ENCODE measurements around the gene GRIK3. TPM values are rescaled to one million over a fixed set of nuclear protein-coding genes. Genes with fewer than 3 reads are reported as not detected.

The GRIK3 gene
- total RNA-seq, 1 experiment from 2014 or later = not detected

GRCh38 chr1:36784147-36784859, 250.0 kb downstream of the GRIK3 start:
- TF ChIP-seq EZH2phosphoT487 (IDR thresholded peaks at IDR 0.05; ENCODE audit: borderline replicate concordance, low read length) = no peak
- no peak for TF ChIP-seq EZH2 (IDR thresholded peaks at IDR 0.05; ENCODE audit: low read length, unreplicated experiment)
- no peak for TF ChIP-seq CTCF (conservative IDR thresholded peaks at IDR 0.05; ENCODE audit: low read depth, low read length)
- CTCF ChIA-PET = no interaction called here
- H4K20me1 ChIP-seq (ENCODE audit: low read length) = no peaks in the 10 kb centered on the region

GRCh38 chr1:36783475-36783874, 250.8 kb downstream of the GRIK3 start:
- no peak for ATAC-seq
- intact Hi-C loops (cut with micrococcal nuclease) = no loop called here
- no TSS peak for BruUV-seq (replicated peaks)
- H3K4me3 ChIP-seq (ENCODE audit: low read length) = no peak overlapping the region
- ChIA-PET POLR2A (ENCODE audit: unreplicated experiment) (no interaction called here), CTCF (no interaction called here)
- no peaks in the 10 kb centered on the region for H3F3A ChIP-seq (ENCODE audit: low read length, unreplicated experiment)
- H3K27me3 ChIP-seq (ENCODE audit: low read length) = peaks cover 77% of the 10 kb centered on the region
- no peaks in the 10 kb centered on the region for H3K9me2 ChIP-seq (replicated peaks; ENCODE audit: low read length)
- H2AFZ ChIP-seq (ENCODE audit: low read length) = no peak overlapping the region
- H3K9me3 ChIP-seq (ENCODE audit: low read length) = no peaks in the 10 kb centered on the region
- no peaks in the 10 kb centered on the region for H3K4me1 ChIP-seq (ENCODE audit: insufficient read depth, low read length)
- TF ChIP-seq EZH2phosphoT487 (IDR thresholded peaks at IDR 0.05; ENCODE audit: borderline replicate concordance, low read length) (no peak), CTCF (conservative IDR thresholded peaks at IDR 0.05; ENCODE audit: low read depth, low read length) (no peak), EZH2 (IDR thresholded peaks at IDR 0.05; ENCODE audit: low read length, unreplicated experiment) (no peak)
- no peak overlapping the region for H3K9ac ChIP-seq (ENCODE audit: low read length)
- no peaks in the 10 kb centered on the region for H3K36me3 ChIP-seq (ENCODE audit: low read depth, low read length)
- no peak overlapping the region for H3K27ac ChIP-seq (ENCODE audit: low read length)
- DNase-seq = no peak
- H3K4me2 ChIP-seq (ENCODE audit: low read length) = no peak overlapping the region
- H3K79me2 ChIP-seq (ENCODE audit: low read length) = no peaks in the 10 kb centered on the region
- H4K20me1 ChIP-seq (ENCODE audit: low read length) = no peaks in the 10 kb centered on the region

More at GRCh38 chr1:36784147-36784859, 250.0 kb downstream of the GRIK3 start:
- Histone ChIP-seq H3K9ac (ENCODE audit: low read length) (no peak overlapping the region), H3K27me3 (ENCODE audit: low read length) (peaks cover 69% of the 10 kb centered on the region), H3K9me3 (ENCODE audit: low read length) (no peaks in the 10 kb centered on the region), H3K27ac (ENCODE audit: low read length) (no peak overlapping the region), H3K79me2 (ENCODE audit: low read length) (no peaks in the 10 kb centered on the region), H3K4me3 (ENCODE audit: low read length) (no peak overlapping the region), H3F3A (ENCODE audit: low read length, unreplicated experiment) (no peaks in the 10 kb centered on the region), H2AFZ (ENCODE audit: low read length) (no peak overlapping the region), H3K36me3 (ENCODE audit: low read depth, low read length) (no peaks in the 10 kb centered on the region), H3K9me2 (replicated peaks; ENCODE audit: low read length) (no peaks in the 10 kb centered on the region), H3K4me1 (ENCODE audit: insufficient read depth, low read length) (no peaks in the 10 kb centered on the region), H3K4me2 (ENCODE audit: low read length) (no peak overlapping the region)
- intact Hi-C loops (cut with micrococcal nuclease) = no loop called here
- ATAC-seq (no peak), DNase-seq (no peak)
- no TSS peak for BruUV-seq (replicated peaks)
- POLR2A ChIA-PET (ENCODE audit: unreplicated experiment) = no interaction called here

- no peaks in the 10 kb centered on the region for H3K9me2 ChIP-seq (replicated peaks; ENCODE audit: low read length)
- no peak for ATAC-seq
- TF ChIP-seq CTCF (conservative IDR thresholded peaks at IDR 0.05; ENCODE audit: low read depth, low read length) (no peak), EZH2 (IDR thresholded peaks at IDR 0.05; ENCODE audit: low read length, unreplicated experiment) (no peak)
- CTCF ChIA-PET = no interaction called here
- POLR2A ChIA-PET (ENCODE audit: unreplicated experiment) = no interaction called here
- DNase-seq = no peak
- H3K36me3 ChIP-seq (ENCODE audit: low read depth, low read length) = no peaks in the 10 kb centered on the region
- peaks cover 74% of the 10 kb centered on the region for H3K27me3 ChIP-seq (ENCODE audit: low read length)
- no peak overlapping the region for H3K27ac ChIP-seq (ENCODE audit: low read length)
- H3K9ac ChIP-seq (ENCODE audit: low read length) = no peak overlapping the region
- H3F3A ChIP-seq (ENCODE audit: low read length, unreplicated experiment) = no peaks in the 10 kb centered on the region
- H2AFZ ChIP-seq (ENCODE audit: low read length) = no peak overlapping the region
- no TSS peak for BruUV-seq (replicated peaks)
- no peak overlapping the region for H3K4me3 ChIP-seq (ENCODE audit: low read length)
- H3K9me3 ChIP-seq (ENCODE audit: low read length) = no peaks in the 10 kb centered on the region
- H3K79me2 ChIP-seq (ENCODE audit: low read length) = no peaks in the 10 kb centered on the region
- no peaks in the 10 kb centered on the region for H3K4me1 ChIP-seq (ENCODE audit: insufficient read depth, low read length)
- no peak overlapping the region for H3K4me2 ChIP-seq (ENCODE audit: low read length)
- intact Hi-C loops (cut with micrococcal nuclease) = no loop called here
- no peaks in the 10 kb centered on the region for H4K20me1 ChIP-seq (ENCODE audit: low read length)
These were observed 251.5 kb downstream of the GRIK3 start for GRCh38 chr1:36782785-36783184.
